Measurements from ENCODE around the gene GRID2.

The GRID2 gene

GRCh38 chr4:93444860-93445259 is 1141.1 kb downstream of the GRID2 start:
- no peak for DNase-seq

GRCh38 chr4:93446038-93446437 is 1142.3 kb downstream of the GRID2 start:
- DNase-seq: no peak

GRCh38 chr4:93448691-93449293 is 1145.0 kb downstream of the GRID2 start:
- no peak for DNase-seq

- DNase-seq: no peak
Observed at GRCh38 chr4:93451954-93452353, 1148.2 kb downstream of the GRID2 start.

- no peak for DNase-seq
Observed at GRCh38 chr4:93461541-93461940, 1157.8 kb downstream of the GRID2 start.

- DNase-seq: no peak
Observed at GRCh38 chr4:93466446-93466845, 1162.7 kb downstream of the GRID2 start.

GRCh38 chr4:93467484-93468155 is 1163.9 kb downstream of the GRID2 start:
- DNase-seq: no peak

GRCh38 chr4:93469560-93469959 is 1165.8 kb downstream of the GRID2 start:
- DNase-seq: no peak

- DNase-seq: no peak
Observed at GRCh38 chr4:93475730-93476129, 1172.0 kb downstream of the GRID2 start.

- DNase-seq: no peak
Observed at GRCh38 chr4:93478805-93479204, 1175.0 kb downstream of the GRID2 start.

GRCh38 chr4:93480452-93480851 is 1176.7 kb downstream of the GRID2 start:
- DNase-seq: no peak

- no peak for DNase-seq
Observed at GRCh38 chr4:93495346-93495745, 1191.6 kb downstream of the GRID2 start.

GRCh38 chr4:93501244-93501643 is 1197.5 kb downstream of the GRID2 start:
- DNase-seq: no peak

- DNase-seq: no peak
Observed at GRCh38 chr4:93501946-93502345, 1198.2 kb downstream of the GRID2 start.

GRCh38 chr4:93502991-93503390 is 1199.2 kb downstream of the GRID2 start:
- DNase-seq: no peak

- DNase-seq: no peak
Observed at GRCh38 chr4:93513851-93514250, 1210.1 kb downstream of the GRID2 start.

GRCh38 chr4:93515208-93515607 is 1211.4 kb downstream of the GRID2 start:
- DNase-seq: no peak

GRCh38 chr4:93529692-93530372 is 1226.1 kb downstream of the GRID2 start:
- no peak for DNase-seq

GRCh38 chr4:93532234-93532633 is 1228.5 kb downstream of the GRID2 start:
- no peak for DNase-seq

- no peak for DNase-seq
Observed at GRCh38 chr4:93540562-93540961, 1236.8 kb downstream of the GRID2 start.

GRCh38 chr4:93561842-93562241 is 1258.1 kb downstream of the GRID2 start:
- no peak for DNase-seq

GRCh38 chr4:93568758-93569157 is 1265.0 kb downstream of the GRID2 start:
- DNase-seq: no peak

GRCh38 chr4:93573285-93573684 is 1269.5 kb downstream of the GRID2 start:
- no peak for DNase-seq

GRCh38 chr4:93578942-93579341 is 1275.2 kb downstream of the GRID2 start:
- DNase-seq: no peak
